H1 (cell line): ENCODE results near the gene TBCD. TPM values are rescaled to one million over a fixed set of nuclear protein-coding genes. Genes with fewer than 3 reads are reported as not detected.

Experiments used
- CTCF ChIA-PET: fragments of 300-600 bp; sonication (Branson Sonifier 250); formaldehyde crosslinking; loops from one replicate; lab custom pipeline; 2021; ENCODE audit not compliant: partially characterized antibody; lab: Charles Lee
- POLR2A ChIA-PET: fragments of 300-600 bp; sonication (Branson Sonifier 250); formaldehyde crosslinking; loops from one replicate; lab custom pipeline; 2021; ENCODE audit warnings: inconsistent platforms; ENCODE audit not compliant: partially characterized antibody; lab: Charles Lee
- DNase-seq, 2 experiments: peaks; one replicate each; pipeline versions ENCODE4 v3.0.0 to v3.0.0-alpha.2; 2010 to 2022; ENCODE audit warnings: low spot score in 2 of 2, low read depth in 1 of 2, mixed read lengths in 1 of 2
- FAIRE-seq: peaks from 2 replicates; lab custom pipeline; 2011; peaks lifted over from hg19 to GRCh38; lab: Jason Lieb, UNC
- H2AFZ ChIP-seq: 2 replicates; pipeline ENCODE4 v1.8.1; 2012; ENCODE audit warnings: low read length, inconsistent platforms
- H2AK5ac ChIP-seq: 2 replicates; pipeline ENCODE4 v1.6.1; 2013; ENCODE audit warnings: low read depth, low read length
- H2BK120ac ChIP-seq: replicated peaks from 2 replicates; pipeline ENCODE3; 2013; ENCODE audit warnings: low read depth, low read length, inconsistent platforms
- H2BK12ac ChIP-seq: 2 replicates; pipeline ENCODE4 v1.6.1; 2013; ENCODE audit warnings: low read depth, low read length
- H2BK15ac ChIP-seq: 2 replicates; pipeline ENCODE4 v1.6.1; 2013; ENCODE audit warnings: low read length
- H2BK20ac ChIP-seq: 2 replicates; pipeline ENCODE4 v1.6.1; 2013; ENCODE audit warnings: low read length
- H2BK5ac ChIP-seq: 2 replicates; pipeline ENCODE4 v1.6.1; 2013; ENCODE audit warnings: low read depth, low read length
- H3K14ac ChIP-seq: 2 replicates; pipeline ENCODE4 v1.6.1; 2013; ENCODE audit warnings: inconsistent platforms; ENCODE audit not compliant: insufficient read length
- H3K18ac ChIP-seq: 2 replicates; pipeline ENCODE4 v1.6.1; 2013; ENCODE audit warnings: low read length; ENCODE audit errors: extremely low read depth
- H3K23ac ChIP-seq: 2 replicates; pipeline ENCODE4 v1.6.1; 2013; ENCODE audit warnings: inconsistent platforms; ENCODE audit not compliant: insufficient read length
- H3K23me2 ChIP-seq: 2 replicates; pipeline ENCODE4 v1.6.1; 2013; ENCODE audit warnings: low read depth, low read length
- H3K27ac ChIP-seq: 2 replicates; pipeline ENCODE4 v1.6.1; 2011; ENCODE audit warnings: low read depth, low read length, inconsistent platforms
- H3K27me3 ChIP-seq, 4 experiments: replicated peaks in 1 of 4; 1 replicate in 1 of 4; 2 replicates in 3 of 4; pipeline versions ENCODE4 v1.6.1 to v1.8.1; 2011 to 2013; ENCODE audit warnings: low read length in 3 of 4, mild to moderate bottlenecking in 3 of 4, inconsistent platforms in 2 of 4, mixed read lengths in 2 of 4, moderate library complexity in 1 of 4; ENCODE audit not compliant: control insufficient read depth in 3 of 4, insufficient read depth in 3 of 4; ENCODE audit errors: extremely low read depth in 1 of 4
- H3K36me3 ChIP-seq, 4 experiments: 2 replicates each; pipeline versions ENCODE4 v1.6.1 to v1.8.1; 2011 to 2013; ENCODE audit warnings: mild to moderate bottlenecking in 4 of 4, low read length in 3 of 4, moderate library complexity in 2 of 4, control low read depth in 1 of 4, inconsistent platforms in 1 of 4; ENCODE audit not compliant: insufficient read depth in 4 of 4, control insufficient read depth in 2 of 4
- H3K4ac ChIP-seq: replicated peaks from 2 replicates; pipeline ENCODE3; 2013; ENCODE audit warnings: low read length, low read depth, mixed read lengths, inconsistent platforms; ENCODE audit not compliant: insufficient read length
- H3K4me1 ChIP-seq, 4 experiments: replicated peaks in 1 of 4; 1 replicate in 1 of 4; 2 replicates in 3 of 4; pipeline versions ENCODE4 v1.6.1 to v1.8.1; 2011 to 2013; ENCODE audit warnings: low read length in 3 of 4, inconsistent platforms in 2 of 4, mixed read lengths in 1 of 4; ENCODE audit not compliant: insufficient read depth in 4 of 4, control insufficient read depth in 3 of 4
- H3K4me2 ChIP-seq, 2 experiments: 2 replicates each; pipeline versions ENCODE4 v1.6.1 to v1.8.1; 2011 to 2013; ENCODE audit warnings: low read depth in 2 of 2, low read length in 2 of 2, control low read depth in 1 of 2, inconsistent platforms in 1 of 2, mild to moderate bottlenecking in 1 of 2; ENCODE audit not compliant: insufficient read depth in 1 of 2
- H3K4me3 ChIP-seq, 4 experiments: fragments of 200-600, 300-600 bp in 1 of 4; sonication (generic), shearing (Covaris generic), sonication (Bioruptor Twin) in 1 of 4; 2 replicates each; pipeline versions ENCODE4 v1.5.1 to v1.8.1; 2011 to 2016; ENCODE audit warnings: low read length in 4 of 4, low read depth in 3 of 4, control low read depth in 2 of 4, inconsistent platforms in 2 of 4, mild to moderate bottlenecking in 2 of 4, mixed read lengths in 1 of 4, moderate library complexity in 1 of 4; ENCODE audit not compliant: insufficient read depth in 2 of 4; ENCODE audit errors: extremely low read depth in 1 of 4
- H3K56ac ChIP-seq: replicated peaks from 2 replicates; pipeline ENCODE3; 2013; ENCODE audit warnings: low read depth, mild to moderate bottlenecking, mixed read lengths, low read length, inconsistent platforms; ENCODE audit not compliant: insufficient read length
- H3K79me1 ChIP-seq: 2 replicates; pipeline ENCODE4 v1.6.1; 2013; ENCODE audit warnings: low read depth, low read length, control low read depth
- H3K79me2 ChIP-seq, 2 experiments: 2 replicates each; pipeline versions ENCODE4 v1.6.1 to v1.8.1; 2012 to 2013; ENCODE audit warnings: low read length in 2 of 2, mild to moderate bottlenecking in 2 of 2, inconsistent platforms in 1 of 2; ENCODE audit not compliant: insufficient read depth in 2 of 2, control insufficient read depth in 1 of 2
- H3K9ac ChIP-seq, 4 experiments: replicated peaks in 1 of 4; 1 replicate in 1 of 4; 2 replicates in 3 of 4; pipeline versions ENCODE4 v1.6.1 to v1.8.1; 2011 to 2013; ENCODE audit warnings: low read depth in 3 of 4, low read length in 3 of 4, control low read depth in 2 of 4, mild to moderate bottlenecking in 2 of 4, moderate library complexity in 2 of 4, inconsistent platforms in 1 of 4; ENCODE audit errors: extremely low read depth in 1 of 4
- H3K9me3 ChIP-seq, 2 experiments: 2 replicates each; pipeline versions ENCODE4 v1.6.1 to v1.8.1; 2012 to 2013; ENCODE audit warnings: mild to moderate bottlenecking in 2 of 2, moderate library complexity in 2 of 2, control low read depth in 1 of 2, inconsistent platforms in 1 of 2, low read depth in 1 of 2, low read length in 1 of 2, mixed read lengths in 1 of 2; ENCODE audit not compliant: insufficient read depth in 2 of 2
- H4K20me1 ChIP-seq, 2 experiments: replicated peaks in 1 of 2; 2 replicates each; pipeline versions ENCODE3 to v1.8.1; 2011 to 2013; ENCODE audit warnings: inconsistent platforms in 2 of 2, low read length in 2 of 2, mild to moderate bottlenecking in 1 of 2; ENCODE audit not compliant: insufficient read depth in 2 of 2, control insufficient read depth in 1 of 2
- H4K5ac ChIP-seq: 2 replicates; pipeline ENCODE4 v1.6.1; 2013; ENCODE audit warnings: low read length, low read depth, mixed read lengths, inconsistent platforms; ENCODE audit not compliant: insufficient read length
- H4K8ac ChIP-seq: 2 replicates; pipeline ENCODE4 v1.8.0; 2013; ENCODE audit warnings: mild to moderate bottlenecking, moderate library complexity, low read length, inconsistent platforms; ENCODE audit not compliant: insufficient read depth; ENCODE audit errors: extremely low read depth
- H4K91ac ChIP-seq: replicated peaks from 2 replicates; pipeline ENCODE3; 2013; ENCODE audit warnings: low read length, mixed read lengths, inconsistent platforms; ENCODE audit not compliant: insufficient read length
- CHD2 ChIP-seq: IDR thresholded peaks from 2 replicates; pipeline ENCODE4 v1.6.1; 2012; ENCODE audit warnings: low read length, improper control_type of control experiment
- HDAC6 ChIP-seq: IDR thresholded peaks from one replicate; pipeline ENCODE4 v1.7.1; 2012; ENCODE audit warnings: low read depth, mild to moderate bottlenecking, inconsistent platforms, low read length, moderate library complexity
- JUN ChIP-seq: IDR thresholded peaks from 2 replicates; pipeline ENCODE4 v1.6.1; 2011; ENCODE audit warnings: low read depth, mild to moderate bottlenecking, improper control_type of control experiment, low read length
- JUND ChIP-seq: IDR thresholded peaks from 2 replicates; pipeline ENCODE4 v1.6.1; 2011; ENCODE audit warnings: mild to moderate bottlenecking, improper control_type of control experiment, low read length
- KDM4A ChIP-seq: IDR thresholded peaks from one replicate; pipeline ENCODE4 v1.7.1; 2012; ENCODE audit warnings: low read depth, mild to moderate bottlenecking, moderate library complexity, low read length, inconsistent platforms; ENCODE audit not compliant: severe bottlenecking
- KDM5A ChIP-seq: fragments of 200-600 bp; IDR thresholded peaks from 2 replicates; pipeline ENCODE4 v1.7.1; 2012; ENCODE audit warnings: mild to moderate bottlenecking, low read length, inconsistent platforms, mixed read lengths
- NRF1 ChIP-seq: IDR thresholded peaks from 2 replicates; pipeline ENCODE4 v1.6.1; 2011; ENCODE audit warnings: mild to moderate bottlenecking, low read depth, low read length, improper control_type of control experiment
- POLR2A ChIP-seq, 2 experiments: IDR thresholded peaks; 1 replicate in 1 of 2; 2 replicates in 1 of 2; pipeline ENCODE4 v1.6.1; 2011; ENCODE audit warnings: low read depth in 2 of 2, low read length in 2 of 2, mild to moderate bottlenecking in 2 of 2; ENCODE audit errors: control extremely low read depth in 1 of 2
- POU5F1 ChIP-seq: IDR thresholded peaks from 2 replicates; pipeline ENCODE4 v1.6.1; 2011; ENCODE audit warnings: low read depth, mild to moderate bottlenecking, low read length, moderate library complexity
- RFX5 ChIP-seq: IDR thresholded peaks from 2 replicates; pipeline ENCODE4 v1.6.1; 2011; ENCODE audit warnings: low read depth, low read length, improper control_type of control experiment, borderline replicate concordance
- SIX5 ChIP-seq: IDR thresholded peaks from 2 replicates; pipeline ENCODE4 v1.6.1; 2011; ENCODE audit warnings: mild to moderate bottlenecking, low read depth, low read length
- SP2 ChIP-seq: IDR thresholded peaks from 2 replicates; pipeline ENCODE4 v1.6.1; 2012; ENCODE audit warnings: mild to moderate bottlenecking, low read length, inconsistent platforms
- TBP ChIP-seq: IDR thresholded peaks from 2 replicates; pipeline ENCODE4 v1.6.1; 2011; ENCODE audit warnings: low read depth, low read length, improper control_type of control experiment
- TCF12 ChIP-seq: IDR thresholded peaks from 2 replicates; pipeline ENCODE4 v1.6.1; 2011; ENCODE audit warnings: low read depth, mild to moderate bottlenecking, low read length
- YY1 ChIP-seq: IDR thresholded peaks from 2 replicates; pipeline ENCODE4 v1.6.1; 2011; ENCODE audit warnings: low read depth, mild to moderate bottlenecking, low read length
- WGBS, 2 experiments: shearing (Covaris generic) in 1 of 2; methylation state at CpG; one replicate each; pipeline versions ENCODE4 v1.1.6 to v1.1.7; 2013 to 2015; ENCODE audit warnings: low lambda C conversion rate in 2 of 2, mixed read lengths in 2 of 2, inconsistent platforms in 1 of 2, low coverage in 1 of 2, missing lambda C conversion rate in 1 of 2; ENCODE audit not compliant: insufficient replicate concordance in 2 of 2, insufficient coverage in 1 of 2, insufficient read length in 1 of 2; ENCODE audit errors: extremely low coverage in 1 of 2, missing lambda C conversion rate in 1 of 2; 5-methylcytosine and 5-hydroxymethylcytosine counted together
- polyA plus RNA-seq, 7 experiments: library from polyadenylated mRNA; depleted of rRNA in 3 of 7; stranded (reverse) in 5 of 7; unstranded in 2 of 7; fragments of >200 nt in 5 of 7; fragments of 200-250 nt in 2 of 7; gene quantifications; 1 replicate in 5 of 7; 2 replicates in 1 of 7; 4 replicates in 1 of 7; pipeline versions ENCODE4 v1.2.1 to v1.2.3, GENCODE V29; 2011 to 2013; ENCODE audit warnings: missing spikeins in 2 of 7, mixed read lengths in 2 of 7
- total RNA-seq: library from RNA; stranded (reverse); fragmentation: NEBNext Ultra II Directional; extraction: Animal tissue kit (Norgen Biotek cat#: 25700); gene quantifications from 2 replicates; pipeline ENCODE4 v1.2.1, GENCODE V29; 2021

TBCD gene
- total and polyA plus RNA-seq, 2 of the 8 experiments (the other 6 are each of a cell fraction or from before 2014, with no cell fraction given): 118 to 162 TPM

DNA sequence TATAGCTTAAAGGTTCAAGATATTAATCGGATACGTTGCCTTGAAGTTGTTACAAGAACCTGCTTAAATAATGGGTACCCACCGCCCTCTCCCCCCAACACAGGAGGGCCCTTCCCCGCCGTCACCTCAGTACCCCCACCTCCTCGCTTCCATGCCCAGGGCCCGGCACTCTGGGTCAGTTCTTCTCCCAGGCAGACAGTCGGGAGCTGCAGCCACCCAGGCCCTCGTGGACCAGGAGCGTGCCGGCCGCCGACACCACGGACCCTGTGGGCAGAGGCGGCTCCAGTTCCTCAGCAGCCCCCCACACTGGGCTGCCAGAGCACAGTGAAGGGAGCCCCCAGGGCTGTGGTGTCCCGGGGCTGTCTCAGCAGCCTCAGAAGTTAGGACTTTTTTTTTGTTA lies 168.8 kb downstream of the TBCD start:
- WGBS, 2 experiments: 93% methylated on average over 16 of the region's 16 CpGs; no CpG with 5 or more reads in 1 of the 2 experiments

More for the DNA sequence above, 168.8 kb downstream of the TBCD start:
- ChIA-PET POLR2A (interaction anchor here (1.1 kb wide), 1 partner anchor 13 kb away, joined by 6 read pairs; no protein-coding TSS in a partner anchor), CTCF (interaction anchor here (0.9 to 1.0 kb wide), 3 partner anchors 14 to 122 kb away, joined by 3 read pairs; no protein-coding TSS in a partner anchor)
- no peak overlapping the region for H3K14ac ChIP-seq
- no peak overlapping the region for H4K5ac ChIP-seq
- no peak overlapping the region for H2BK120ac ChIP-seq
- H3K79me2 ChIP-seq: no peaks in the 10 kb centered on the region
- H4K8ac ChIP-seq: no peak overlapping the region
- H3K36me3 ChIP-seq: peaks cover 3 to 13% (median 7%) of the 10 kb centered on the region in 4 experiments; a peak in 4 of 8 replicates
- no peak overlapping the region for H2BK15ac ChIP-seq
- no peak overlapping the region for H2BK20ac ChIP-seq
- H3K4me3 ChIP-seq: no peak overlapping the region
- H3K9ac ChIP-seq: no peak overlapping the region
- no peaks in the 10 kb centered on the region for H3K9me3 ChIP-seq
- no peak overlapping the region for H3K4me2 ChIP-seq
- no peak overlapping the region for H3K56ac ChIP-seq
- H3K27ac ChIP-seq: no peak overlapping the region
- no peak overlapping the region for H2BK5ac ChIP-seq
- no peak overlapping the region for H3K23ac ChIP-seq
- no peak overlapping the region for H3K4ac ChIP-seq
- FAIRE-seq (no peak), DNase-seq (no peak)
- no peak overlapping the region for H2BK12ac ChIP-seq
- H3K79me1 ChIP-seq: no peaks in the 10 kb centered on the region; the same call in 1 of the 2 replicates
- H4K20me1 ChIP-seq: peaks cover 2% of the 10 kb centered on the region in 2 experiments
- no peak overlapping the region for H3K18ac ChIP-seq
- no peak overlapping the region for H2AK5ac ChIP-seq
- no peaks in the 10 kb centered on the region for H3K23me2 ChIP-seq
- TF ChIP-seq TBP (no peak), SIX5 (no peak), CHD2 (no peak), KDM4A (no peak), YY1 (no peak), RFX5 (no peak), KDM5A (no peak), JUND (no peak), SP2 (no peak), JUN (no peak), POU5F1 (no peak), NRF1 (no peak), POLR2A (IDR thresholded peaks at IDR 0.05; ENCODE audit: control extremely low read depth in 1 of 2, low read depth in 2 of 2, low read length in 2 of 2) (no peak), HDAC6 (no peak), TCF12 (no peak)
- no peak overlapping the region for H4K91ac ChIP-seq
- H3K27me3 ChIP-seq: no peaks in the 10 kb centered on the region
- H3K4me1 ChIP-seq: no peaks in the 10 kb centered on the region
- H2AFZ ChIP-seq: no peak overlapping the region
